Motor neuron (in vitro differentiated cells): Measurements from ENCODE around the gene SH3BGRL3. TPM values are rescaled to one million over a fixed set of nuclear protein-coding genes. Genes with fewer than 3 reads are reported as not detected.
"Not testable (repeated sequence)": the region's sequence is repeated elsewhere in the genome, so short reads cannot be mapped to it uniquely, and the experiment has no call there.

Experiments
- ATAC-seq, 8 experiments: fragments of 200-7000 bp; cut with Tn5 transposase; replicated peaks in 6 of 8; 2 replicates each; pipeline ENCODE4 v1.8.0; 2021; ENCODE audit warnings: mild to moderate bottlenecking in 8 of 8, moderate library complexity in 8 of 8
- H3K27ac ChIP-seq, 2 donors: fragments of 250-450 bp; sonication (Bioruptor Pico); 2 replicates each; pipeline ENCODE4 v1.9.0; 2021; ENCODE audit warnings: antibody characterized with exemption in 2 of 2, mild to moderate bottlenecking in 2 of 2, moderate library complexity in 1 of 2
- H3K4me1 ChIP-seq, 2 donors: fragments of 250-450 bp; sonication (Bioruptor Pico); replicated peaks in 1 of 2; 2 replicates each; pipeline ENCODE4 v1.6.1; 2021; ENCODE audit warnings: antibody characterized with exemption in 2 of 2, mild to moderate bottlenecking in 2 of 2, moderate library complexity in 1 of 2
- H3K4me3 ChIP-seq, 5 donors: fragments of 250-450 bp; sonication (Bioruptor Pico); 2 replicates each; pipeline ENCODE4 v1.9.0; 2021; ENCODE audit warnings: antibody characterized with exemption in 5 of 5, mild to moderate bottlenecking in 5 of 5, moderate library complexity in 4 of 5
- WGBS, 10 experiments: fragments of 450-650 bp; shearing (Covaris generic); methylation state at CpG; one replicate each; pipeline ENCODE4 v1.0.0; 2022; 5-methylcytosine and 5-hydroxymethylcytosine counted together
- in situ Hi-C, 9 experiments: fragments of 400-800 bp; cut with MboI; loops; one replicate each; pipeline ENCODE4 v1.15.0; 2021; ENCODE audit warnings: low sequenced_read_pairs in 9 of 9, low pct_unique_long_range_greater_than_20kb in 2 of 9; ENCODE audit not compliant: unreplicated experiment in 9 of 9
- total RNA-seq, 8 experiments: library from RNA; unstranded; fragments of 300-600 nt; gene quantifications; 2 replicates each; pipeline versions ENCODE4 v1.2.3 to v1.2.4, GENCODE V29; 2022

The SH3BGRL3 gene
- 100 to 1,000 TPM in 1 of 8 experiments, 10 to 100 TPM in 7; 34.1 to 125 (median 45.5) TPM for total RNA-seq

GRCh38 chr1:26279456-26280332 lies at the start of gene SH3BGRL3:
Gene SH3BGRL3, plus strand, starts transcription at chr1:26280086. Its CDS starts 70 bp downstream, at chr1:26280156.
- WGBS, 10 experiments = 0 to 20% (median 8%) methylated on average over 1 to 20 of the region's 66 CpGs; no CpG with 5 or more reads in 4 of the 10 experiments
- in situ Hi-C loops = loop anchor here in 1 of 9 experiments (25.0 kb wide), 1 partner anchor 108 kb away; no protein-coding TSS in a partner anchor
- peaks cover 28 to 35% of the 10 kb centered on the region in 2 donors for H3K4me1 ChIP-seq
- ATAC-seq = peak; percentile 49 to 86 (median 80)
- peak within 1 kb of the TSS; percentile 48 to 92 (median 52) for H3K4me3 ChIP-seq
- H3K27ac ChIP-seq = peak within 1 kb of the TSS; percentile 58 to 66

DNA sequence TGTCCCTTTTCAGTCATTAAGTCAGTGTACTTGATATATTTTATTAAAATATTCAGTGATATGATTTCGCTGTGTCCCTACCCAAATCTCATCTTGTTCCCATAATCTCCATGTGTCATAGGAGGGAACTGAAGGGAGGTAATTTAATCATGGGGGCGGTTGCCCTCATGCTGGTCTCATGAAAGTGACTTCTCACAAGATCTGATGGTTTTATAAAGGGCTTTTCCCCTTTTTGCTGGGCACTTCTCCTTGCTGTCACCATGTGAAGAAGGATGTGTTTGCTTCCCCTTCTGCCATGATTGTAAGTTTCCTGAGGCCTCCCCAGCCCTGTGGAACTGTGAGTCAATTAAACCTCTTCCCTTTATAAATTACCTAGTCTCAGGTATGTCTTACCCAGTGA lies 49.2 kb upstream of the SH3BGRL3 start:
- in situ Hi-C loops, H3K4me3 ChIP-seq, H3K4me1 ChIP-seq, H3K27ac ChIP-seq, ATAC-seq: not testable (repeated sequence)
- WGBS, 10 experiments = 40 to 100% (median 82%) methylated on average over 1 to 2 of the region's 2 CpGs; no CpG with 5 or more reads in 4 of the 10 experiments

GRCh38 chr1:26233903-26234643 lies 45.8 kb upstream of the SH3BGRL3 start, which contains the start of gene CEP85:
Gene CEP85, plus strand, starts transcription at chr1:26234200. Its CDS starts 5,584 bp downstream, at chr1:26239784.
- Histone ChIP-seq H3K4me3 (peak within 1 kb of the TSS; percentile 54 to 94 (median 76)), H3K27ac (peak within 1 kb of the TSS; percentile 84), H3K4me1 (peaks cover 0 to 12% of the 10 kb centered on the region in 2 donors)
- 0 to 6% (median 0%) methylated on average over 2 to 15 of the region's 73 CpGs; no CpG with 5 or more reads in 4 of the 10 experiments for WGBS, 10 experiments
- ATAC-seq = peak; percentile 93 to 96 (median 94)
- in situ Hi-C loops = no loop called here

DNA sequence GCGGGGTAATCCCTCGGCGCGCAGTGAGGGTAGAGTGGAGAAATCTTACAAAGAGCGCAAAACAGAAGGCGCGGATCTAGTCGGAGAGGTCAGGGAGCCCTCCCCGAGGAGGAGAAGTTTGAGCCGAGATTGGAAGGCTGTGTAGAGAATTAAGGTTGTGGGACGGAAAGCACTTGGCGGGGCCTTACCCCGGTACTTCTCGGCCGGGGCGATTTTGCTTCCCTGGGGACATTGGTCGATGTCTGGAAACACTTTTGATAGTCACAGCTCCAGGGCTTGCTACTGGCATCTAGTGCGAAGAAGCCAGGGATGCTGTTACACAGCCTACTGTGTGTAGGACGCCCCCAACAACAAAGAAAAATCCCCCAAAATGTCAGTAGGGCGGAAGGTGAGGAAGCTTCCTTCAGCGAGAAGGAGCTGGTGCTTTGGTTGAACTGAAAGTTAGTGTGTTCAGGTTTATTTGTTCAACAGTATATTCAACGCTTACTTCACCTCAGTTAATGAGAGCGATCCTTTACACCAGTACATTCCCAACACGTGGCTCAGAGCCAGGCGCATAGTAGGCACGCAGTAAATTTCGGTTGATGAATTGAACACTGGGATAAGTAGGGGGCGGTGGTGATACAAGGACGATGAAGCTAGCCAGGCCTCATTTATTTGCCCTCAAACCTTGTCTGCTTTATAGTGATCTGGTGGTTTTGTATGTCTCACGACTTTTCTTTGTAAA lies 45.1 kb upstream of the SH3BGRL3 start:
- no peak for ATAC-seq
- in situ Hi-C loops = no loop called here

DNA sequence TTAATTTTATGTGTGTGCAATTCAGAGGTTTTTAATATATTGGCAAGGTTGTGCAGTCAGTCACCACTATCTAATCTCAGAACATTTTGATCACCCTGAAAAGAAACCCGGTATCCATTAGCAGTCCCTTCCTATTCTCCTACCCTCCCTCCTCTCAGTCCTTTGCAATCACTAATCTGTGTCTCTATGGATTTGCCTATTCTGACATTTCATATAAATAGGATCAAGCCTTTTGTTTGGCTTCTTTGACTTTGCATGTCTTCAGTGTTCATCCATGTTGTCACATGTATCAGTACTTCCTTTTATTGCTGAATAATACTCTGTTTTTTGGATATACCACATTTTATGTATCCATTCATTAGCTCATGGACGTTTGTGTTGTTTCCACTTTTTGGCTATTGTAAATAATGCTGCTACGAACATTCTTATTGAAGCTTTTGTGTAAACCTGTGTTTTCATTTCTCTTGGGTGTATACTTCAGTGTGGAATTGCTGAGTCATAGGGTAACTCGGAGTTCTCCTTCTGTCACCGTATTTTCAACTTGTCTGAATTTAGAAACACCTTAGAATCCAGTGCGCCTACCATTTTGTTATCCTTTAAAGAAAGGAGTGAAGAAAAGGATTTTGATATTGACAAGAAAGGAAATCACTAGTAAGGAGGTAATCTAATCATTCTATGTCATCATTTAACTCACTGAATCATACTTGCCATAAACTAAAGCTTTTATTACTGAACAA lies 42.5 kb upstream of the SH3BGRL3 start:
- in situ Hi-C loops = no loop called here
- WGBS, 10 experiments = 71 to 94% (median 87%) methylated on average over 1 to 6 of the region's 6 CpGs
- Histone ChIP-seq H3K27ac (no peak overlapping the region), H3K4me1 (peaks cover 0 to 12% of the 10 kb centered on the region in 2 donors), H3K4me3 (no peak overlapping the region)
- no peak for ATAC-seq

More for the DNA sequence above, 45.1 kb upstream of the SH3BGRL3 start:
- 0 to 6% (median 3%) methylated on average over 1 to 24 of the region's 30 CpGs; no CpG with 5 or more reads in 1 of the 10 experiments for WGBS, 10 experiments
- Histone ChIP-seq H3K27ac (peak overlapping the region; percentile 84), H3K4me1 (peaks cover 0 to 12% of the 10 kb centered on the region in 2 donors), H3K4me3 (peak overlapping the region; percentile 54 to 94 (median 76))

GRCh38 chr1:26239936-26240335 lies 40.0 kb upstream of the SH3BGRL3 start:
- WGBS, 10 experiments = 53 to 100% (median 85%) methylated on average over 1 to 4 of the region's 4 CpGs

GRCh38 chr1:26252718-26253117 lies 27.2 kb upstream of the SH3BGRL3 start:
- H3K4me1 ChIP-seq = no peaks in the 10 kb centered on the region
- H3K4me3 ChIP-seq = no peak overlapping the region
- no peak overlapping the region for H3K27ac ChIP-seq
- no peak for ATAC-seq
- 67 to 95% (median 83%) methylated on average over 4 to 7 of the region's 7 CpGs; no CpG with 5 or more reads in 1 of the 10 experiments for WGBS, 10 experiments
- in situ Hi-C loops = no loop called here

More at GRCh38 chr1:26239936-26240335, 40.0 kb upstream of the SH3BGRL3 start:
- peak in 4 of 8 experiments; percentile 23 to 85 (median 50) for ATAC-seq
- Histone ChIP-seq H3K4me1 (peaks cover 0 to 12% of the 10 kb centered on the region in 2 donors), H3K4me3 (no peak overlapping the region), H3K27ac (no peak overlapping the region)
- in situ Hi-C loops = no loop called here

DNA sequence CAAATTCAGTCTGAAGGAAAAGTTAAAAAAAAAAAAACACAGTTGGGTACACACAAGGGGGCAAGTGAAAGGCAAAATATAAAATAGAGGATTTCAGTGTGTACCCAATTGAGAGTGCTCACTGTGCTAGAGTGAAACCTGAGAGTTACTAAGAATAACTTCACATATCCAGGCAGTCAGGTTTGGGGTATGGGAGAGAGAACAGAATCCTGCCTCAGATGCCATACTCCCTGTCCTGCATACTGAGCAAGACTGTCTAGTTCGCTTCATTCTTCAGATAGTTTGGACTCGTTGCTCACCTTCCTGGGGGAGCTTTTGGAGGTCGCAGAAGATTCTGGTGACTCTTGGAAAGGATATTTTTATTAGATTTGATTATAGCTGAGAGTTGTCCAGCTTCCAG lies 25.5 kb upstream of the SH3BGRL3 start:
- in situ Hi-C loops = no loop called here
- WGBS, 10 experiments = 88 to 100% (median 96%) methylated on average over 1 to 3 of the region's 3 CpGs; no CpG with 5 or more reads in 3 of the 10 experiments
- Histone ChIP-seq H3K4me1 (no peaks in the 10 kb centered on the region), H3K4me3 (no peak overlapping the region), H3K27ac (no peak overlapping the region)
- no peak for ATAC-seq

- 100% methylated on average over 1 to 2 of the region's 2 CpGs; no CpG with 5 or more reads in 6 of the 10 experiments for WGBS, 10 experiments
- no peak overlapping the region for H3K4me3 ChIP-seq
- H3K27ac ChIP-seq = no peak overlapping the region
- in situ Hi-C loops = no loop called here
- no peaks in the 10 kb centered on the region for H3K4me1 ChIP-seq
- no peak for ATAC-seq
These were observed 22.7 kb upstream of the SH3BGRL3 start for GRCh38 chr1:26257222-26257621.

GRCh38 chr1:26259005-26259404 lies 20.9 kb upstream of the SH3BGRL3 start:
- Histone ChIP-seq H3K27ac (no peak overlapping the region), H3K4me3 (no peak overlapping the region), H3K4me1 (no peaks in the 10 kb centered on the region)
- in situ Hi-C loops = no loop called here
- ATAC-seq = no peak
- 71 to 100% (median 93%) methylated on average over 1 to 2 of the region's 2 CpGs; no CpG with 5 or more reads in 2 of the 10 experiments for WGBS, 10 experiments

GRCh38 chr1:26259578-26259977 lies 20.3 kb upstream of the SH3BGRL3 start:
- Histone ChIP-seq H3K27ac (no peak overlapping the region), H3K4me3 (no peak overlapping the region), H3K4me1 (no peaks in the 10 kb centered on the region)
- no peak for ATAC-seq
- in situ Hi-C loops = no loop called here
- WGBS, 10 experiments = 67 to 100% (median 97%) methylated on average over 2 to 5 of the region's 5 CpGs

- Histone ChIP-seq H3K4me1 (no peaks in the 10 kb centered on the region), H3K4me3 (no peak overlapping the region), H3K27ac (no peak overlapping the region)
- ATAC-seq = no peak
- WGBS, 10 experiments = 63 to 100% (median 96%) methylated on average over 1 to 5 of the region's 5 CpGs; no CpG with 5 or more reads in 2 of the 10 experiments
- in situ Hi-C loops = no loop called here
These were observed 16.7 kb upstream of the SH3BGRL3 start for GRCh38 chr1:26263212-26263611.
